Liver (tissue), 3 donors: Measurements from ENCODE around the gene PITPNM3.

Source experiments
- ATF3 ChIP-seq: IDR thresholded peaks from 2 replicates; pipeline ENCODE4 v1.6.1; 2016; ENCODE audit warnings: antibody characterized with exemption
- FOXA2 ChIP-seq: IDR thresholded peaks from 2 replicates; pipeline ENCODE4 v1.6.1; 2016; ENCODE audit warnings: antibody characterized with exemption
- GABPA ChIP-seq, 2 donors: IDR thresholded peaks in 1 of 2; conservative IDR thresholded peaks in 1 of 2; 2 replicates each; pipeline ENCODE4 v1.6.1; 2016; ENCODE audit warnings: antibody characterized with exemption in 2 of 2, mild to moderate bottlenecking in 1 of 2, moderate library complexity in 1 of 2
- NR2F2 ChIP-seq: IDR thresholded peaks from 2 replicates; pipeline ENCODE4 v1.6.1; 2016; ENCODE audit warnings: antibody characterized with exemption
- RAD21 ChIP-seq, 2 donors: IDR thresholded peaks; 2 replicates each; pipeline ENCODE4 v1.6.1; 2016; ENCODE audit warnings: antibody characterized with exemption in 2 of 2, mild to moderate bottlenecking in 2 of 2
- TF ChIP-seq, protein P1 (sequence below): IDR thresholded peaks from 2 replicates; pipeline ENCODE4 v1.6.1; 2016; ENCODE audit warnings: antibody characterized with exemption, mild to moderate bottlenecking
- TF ChIP-seq, protein P2 (sequence below): fragments of 150-350 bp; IDR thresholded peaks from 2 replicates; pipeline ENCODE4 v1.5.1; 2017; ENCODE audit warnings: improper control_type of control experiment, low read depth, low read length; ENCODE audit not compliant: missing input control
- donor health status: healthy.
- donor health status: healthy.

- TF ChIP-seq, protein P1, sequence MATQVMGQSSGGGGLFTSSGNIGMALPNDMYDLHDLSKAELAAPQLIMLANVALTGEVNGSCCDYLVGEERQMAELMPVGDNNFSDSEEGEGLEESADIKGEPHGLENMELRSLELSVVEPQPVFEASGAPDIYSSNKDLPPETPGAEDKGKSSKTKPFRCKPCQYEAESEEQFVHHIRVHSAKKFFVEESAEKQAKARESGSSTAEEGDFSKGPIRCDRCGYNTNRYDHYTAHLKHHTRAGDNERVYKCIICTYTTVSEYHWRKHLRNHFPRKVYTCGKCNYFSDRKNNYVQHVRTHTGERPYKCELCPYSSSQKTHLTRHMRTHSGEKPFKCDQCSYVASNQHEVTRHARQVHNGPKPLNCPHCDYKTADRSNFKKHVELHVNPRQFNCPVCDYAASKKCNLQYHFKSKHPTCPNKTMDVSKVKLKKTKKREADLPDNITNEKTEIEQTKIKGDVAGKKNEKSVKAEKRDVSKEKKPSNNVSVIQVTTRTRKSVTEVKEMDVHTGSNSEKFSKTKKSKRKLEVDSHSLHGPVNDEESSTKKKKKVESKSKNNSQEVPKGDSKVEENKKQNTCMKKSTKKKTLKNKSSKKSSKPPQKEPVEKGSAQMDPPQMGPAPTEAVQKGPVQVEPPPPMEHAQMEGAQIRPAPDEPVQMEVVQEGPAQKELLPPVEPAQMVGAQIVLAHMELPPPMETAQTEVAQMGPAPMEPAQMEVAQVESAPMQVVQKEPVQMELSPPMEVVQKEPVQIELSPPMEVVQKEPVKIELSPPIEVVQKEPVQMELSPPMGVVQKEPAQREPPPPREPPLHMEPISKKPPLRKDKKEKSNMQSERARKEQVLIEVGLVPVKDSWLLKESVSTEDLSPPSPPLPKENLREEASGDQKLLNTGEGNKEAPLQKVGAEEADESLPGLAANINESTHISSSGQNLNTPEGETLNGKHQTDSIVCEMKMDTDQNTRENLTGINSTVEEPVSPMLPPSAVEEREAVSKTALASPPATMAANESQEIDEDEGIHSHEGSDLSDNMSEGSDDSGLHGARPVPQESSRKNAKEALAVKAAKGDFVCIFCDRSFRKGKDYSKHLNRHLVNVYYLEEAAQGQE, result no peak
- TF ChIP-seq, protein P2, sequence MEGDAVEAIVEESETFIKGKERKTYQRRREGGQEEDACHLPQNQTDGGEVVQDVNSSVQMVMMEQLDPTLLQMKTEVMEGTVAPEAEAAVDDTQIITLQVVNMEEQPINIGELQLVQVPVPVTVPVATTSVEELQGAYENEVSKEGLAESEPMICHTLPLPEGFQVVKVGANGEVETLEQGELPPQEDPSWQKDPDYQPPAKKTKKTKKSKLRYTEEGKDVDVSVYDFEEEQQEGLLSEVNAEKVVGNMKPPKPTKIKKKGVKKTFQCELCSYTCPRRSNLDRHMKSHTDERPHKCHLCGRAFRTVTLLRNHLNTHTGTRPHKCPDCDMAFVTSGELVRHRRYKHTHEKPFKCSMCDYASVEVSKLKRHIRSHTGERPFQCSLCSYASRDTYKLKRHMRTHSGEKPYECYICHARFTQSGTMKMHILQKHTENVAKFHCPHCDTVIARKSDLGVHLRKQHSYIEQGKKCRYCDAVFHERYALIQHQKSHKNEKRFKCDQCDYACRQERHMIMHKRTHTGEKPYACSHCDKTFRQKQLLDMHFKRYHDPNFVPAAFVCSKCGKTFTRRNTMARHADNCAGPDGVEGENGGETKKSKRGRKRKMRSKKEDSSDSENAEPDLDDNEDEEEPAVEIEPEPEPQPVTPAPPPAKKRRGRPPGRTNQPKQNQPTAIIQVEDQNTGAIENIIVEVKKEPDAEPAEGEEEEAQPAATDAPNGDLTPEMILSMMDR, result no peak
- TF ChIP-seq FOXA2, result no peak
- no peak for TF ChIP-seq GABPA (IDR thresholded peaks at IDR 0.05 in 1 of 2, conservative IDR thresholded peaks at IDR 0.05 in 1 of 2)
- no peak for TF ChIP-seq ATF3
- no peak for TF ChIP-seq RAD21 (IDR thresholded peaks at IDR 0.05)
- no peak for TF ChIP-seq NR2F2
Observed at GRCh38 chr17:6429266-6429665, 127.1 kb downstream of the PITPNM3 start.
